ENCODE measurements around the gene WDR70. TPM values are rescaled to one million over a fixed set of nuclear protein-coding genes. Genes with fewer than 3 reads are reported as not detected.
A peak's percentile ranks its signal among the peaks of the same experiment; 100 is the strongest.
"Not testable (repeated sequence)": the region's sequence is repeated elsewhere in the genome, so short reads cannot be mapped to it uniquely, and the experiment has no call there.

WDR70 gene
- total RNA-seq, 2 donors from 2014 or later, result 18.0 to 25.3 TPM

GRCh38 chr5:37772255-37772654, 393.1 kb downstream of the WDR70 start:
- no peaks in the 10 kb centered on the region for H3K27me3 ChIP-seq (replicated peaks; ENCODE audit: insufficient read depth)
- no peak for TF ChIP-seq CTCF (IDR thresholded peaks at IDR 0.05)
- no peak overlapping the region for H3K27ac ChIP-seq
- ATAC-seq (ENCODE audit: insufficient number of reproducible peaks, low FRiP score, low read depth), result no peak
- DNase-seq (ENCODE audit: low spot score), result no peak
- H3K9me3 ChIP-seq, result no peaks in the 10 kb centered on the region
- no peaks in the 10 kb centered on the region for H3K4me1 ChIP-seq (ENCODE audit: control insufficient read depth in 1 of 2, low read depth in 2 of 2)
- no peak overlapping the region for H3K4me3 ChIP-seq
- no peaks in the 10 kb centered on the region for H3K36me3 ChIP-seq

- no peaks in the 10 kb centered on the region for H3K36me3 ChIP-seq
- DNase-seq (ENCODE audit: low spot score) (no peak), ATAC-seq (ENCODE audit: insufficient number of reproducible peaks, low FRiP score, low read depth) (no peak)
- H3K27ac ChIP-seq, result no peak overlapping the region
- H3K27me3 ChIP-seq (replicated peaks; ENCODE audit: insufficient read depth), result no peaks in the 10 kb centered on the region
- no peaks in the 10 kb centered on the region for H3K4me1 ChIP-seq (ENCODE audit: control insufficient read depth in 1 of 2, low read depth in 2 of 2)
- no peak overlapping the region for H3K4me3 ChIP-seq
- TF ChIP-seq CTCF (IDR thresholded peaks at IDR 0.05), result no peak
- no peaks in the 10 kb centered on the region for H3K9me3 ChIP-seq
Observed at GRCh38 chr5:37773809-37774208, 394.7 kb downstream of the WDR70 start.

GRCh38 chr5:37774912-37775483, 395.9 kb downstream of the WDR70 start:
- peak; percentile 40 for TF ChIP-seq CTCF (IDR thresholded peaks at IDR 0.05)
- Histone ChIP-seq H3K9me3 (no peaks in the 10 kb centered on the region), H3K27me3 (replicated peaks; ENCODE audit: insufficient read depth) (no peaks in the 10 kb centered on the region), H3K4me3 (no peak overlapping the region), H3K27ac (no peak overlapping the region), H3K4me1 (ENCODE audit: control insufficient read depth in 1 of 2, low read depth in 2 of 2) (no peaks in the 10 kb centered on the region), H3K36me3 (no peaks in the 10 kb centered on the region)
- DNase-seq (ENCODE audit: low spot score) (no peak), ATAC-seq (ENCODE audit: insufficient number of reproducible peaks, low FRiP score, low read depth) (no peak)

- ATAC-seq (ENCODE audit: insufficient number of reproducible peaks, low FRiP score, low read depth) (no peak), DNase-seq (ENCODE audit: low spot score) (no peak)
- TF ChIP-seq CTCF (IDR thresholded peaks at IDR 0.05), result no peak
- H3K27ac ChIP-seq, result no peak overlapping the region
- no peaks in the 10 kb centered on the region for H3K27me3 ChIP-seq (replicated peaks; ENCODE audit: insufficient read depth)
- no peaks in the 10 kb centered on the region for H3K4me1 ChIP-seq (ENCODE audit: control insufficient read depth in 1 of 2, low read depth in 2 of 2)
- H3K36me3 ChIP-seq, result no peaks in the 10 kb centered on the region
- no peak overlapping the region for H3K4me3 ChIP-seq
- H3K9me3 ChIP-seq, result no peaks in the 10 kb centered on the region
Observed at GRCh38 chr5:37776826-37777225, 397.7 kb downstream of the WDR70 start.

- Histone ChIP-seq H3K36me3 (no peaks in the 10 kb centered on the region), H3K4me1 (ENCODE audit: control insufficient read depth in 1 of 2, low read depth in 2 of 2) (no peaks in the 10 kb centered on the region), H3K9me3 (no peaks in the 10 kb centered on the region), H3K27ac (no peak overlapping the region), H3K27me3 (replicated peaks; ENCODE audit: insufficient read depth) (no peaks in the 10 kb centered on the region), H3K4me3 (no peak overlapping the region)
- no peak for TF ChIP-seq CTCF (IDR thresholded peaks at IDR 0.05)
- DNase-seq (ENCODE audit: low spot score), result no peak
- no peak for ATAC-seq (ENCODE audit: insufficient number of reproducible peaks, low FRiP score, low read depth)
Observed at GRCh38 chr5:37777432-37778130, 398.5 kb downstream of the WDR70 start.

- not testable (repeated sequence) for H3K9me3 ChIP-seq; H3K27me3 ChIP-seq (replicated peaks; ENCODE audit: insufficient read depth); H3K36me3 ChIP-seq; H3K27ac ChIP-seq; DNase-seq (ENCODE audit: low spot score); H3K4me1 ChIP-seq (ENCODE audit: control insufficient read depth in 1 of 2, low read depth in 2 of 2); H3K4me3 ChIP-seq; ATAC-seq (ENCODE audit: insufficient number of reproducible peaks, low FRiP score, low read depth)
Observed at GRCh38 chr5:37781409-37781808, 402.3 kb downstream of the WDR70 start.

All from thoracic aorta (tissue), 2 donors.